NCI-H226 (cell line): ENCODE measurements around the gene OR2G6.
"Not testable (repeated sequence)": the region's sequence is repeated elsewhere in the genome, so short reads cannot be mapped to it uniquely, and the experiment has no call there.

Experiments used
- DNase-seq: peaks from one replicate; pipeline ENCODE4 v3.0.0-alpha.2; 2015

OR2G6 gene

DNA sequence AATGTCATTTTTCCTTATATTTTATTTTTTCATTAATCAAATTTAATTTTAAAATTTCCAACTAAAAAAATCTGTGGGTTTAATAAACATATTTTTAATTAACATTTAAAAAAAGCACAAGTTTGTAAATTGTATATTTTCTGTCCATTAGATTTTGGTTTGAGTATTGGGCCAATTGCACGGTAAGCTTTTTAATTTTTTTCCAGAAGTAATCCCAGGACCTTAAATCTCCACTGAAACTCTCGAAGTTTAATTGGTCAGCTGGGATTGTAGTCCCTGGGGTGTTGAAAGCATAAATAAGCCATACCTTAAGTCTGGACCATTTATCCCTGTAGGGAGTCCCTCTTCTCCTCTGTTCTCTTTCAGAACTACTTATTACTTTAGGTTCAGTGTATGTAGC, at the start of gene OR2G6:
Gene OR2G6, plus strand, starts transcription at position 301 of the 400 bp plus-strand sequence. CDS start 13,574 bp downstream, outside the sequence.
- not testable (repeated sequence) for DNase-seq

DNA sequence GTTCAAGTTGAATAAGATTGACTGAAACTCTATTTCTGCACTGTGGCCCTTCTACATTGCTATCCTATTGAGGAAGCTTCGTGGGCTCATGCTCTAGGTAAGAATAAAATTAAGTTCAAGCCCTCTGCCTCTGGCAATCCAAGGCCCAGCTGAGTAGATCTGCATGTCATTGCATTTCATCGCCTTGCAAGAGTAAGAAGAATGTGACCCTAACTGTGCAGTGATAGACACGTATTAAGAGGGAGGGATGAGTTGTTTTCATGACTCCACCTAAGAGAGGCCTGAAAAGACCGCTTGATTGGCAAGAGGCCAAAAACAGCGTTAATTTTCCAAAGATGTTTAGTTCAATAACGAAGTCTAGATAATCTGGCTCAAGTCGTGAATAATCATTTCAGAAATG, 48.8 kb upstream of the OR2G6 start:
- DNase-seq, result not testable (repeated sequence)

DNA sequence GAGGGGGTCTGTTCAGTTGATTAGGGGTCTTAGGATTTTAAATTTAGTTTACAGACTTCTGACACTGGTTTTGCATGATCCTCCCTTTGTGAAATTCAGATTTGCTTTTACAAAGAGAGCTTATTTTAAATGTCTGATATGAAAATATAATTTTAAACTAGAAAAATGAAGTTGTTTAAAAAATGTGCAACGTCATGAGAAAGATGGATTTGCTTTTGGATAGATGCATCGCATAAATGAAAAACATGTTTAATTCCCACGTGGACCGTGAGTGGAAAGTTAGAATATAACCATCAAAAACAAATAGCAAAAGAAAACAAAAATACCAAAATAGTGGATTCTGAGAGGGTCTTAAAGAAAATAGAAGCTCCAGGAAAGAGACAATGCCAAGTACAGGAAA, 36.7 kb upstream of the OR2G6 start:
- DNase-seq, result no peak

DNA sequence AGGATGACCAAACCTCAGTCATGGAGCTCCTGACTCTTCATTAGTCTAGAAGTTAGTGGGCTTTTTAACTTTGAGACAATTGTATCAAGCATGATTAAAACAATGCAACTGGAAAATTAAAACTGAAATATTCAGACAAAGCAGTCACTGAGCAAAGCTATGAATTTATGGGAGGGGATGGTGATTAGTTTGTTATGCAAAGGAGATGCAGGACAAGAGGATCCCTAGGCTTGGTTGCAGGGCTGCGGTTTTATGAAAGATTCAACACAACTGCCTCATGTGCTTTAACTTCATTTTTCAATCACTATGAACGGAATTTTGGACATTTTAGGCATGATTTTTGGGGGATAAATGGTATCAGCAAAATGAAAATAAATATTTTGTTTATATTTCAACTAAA, 35.8 kb upstream of the OR2G6 start:
- not testable (repeated sequence) for DNase-seq

DNA sequence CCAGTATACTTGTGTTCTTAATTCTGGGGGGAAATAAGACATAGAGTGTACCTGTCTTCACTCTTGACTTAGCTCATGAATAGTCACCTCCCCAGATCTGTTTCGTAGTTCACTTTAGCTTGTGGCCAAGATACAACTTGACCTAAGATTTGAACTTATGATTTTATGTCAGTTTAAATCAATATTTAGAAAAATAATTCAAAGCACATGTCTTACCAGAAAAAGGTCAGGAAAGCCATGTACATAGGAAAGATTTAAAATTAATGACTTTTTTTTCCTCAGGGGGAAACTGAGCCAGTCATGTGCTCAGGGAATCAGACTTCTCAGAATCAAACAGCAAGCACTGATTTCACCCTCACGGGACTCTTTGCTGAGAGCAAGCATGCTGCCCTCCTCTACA, 34.8 kb upstream of the OR2G6 start, which contains the start of gene OR2T3:
Gene OR2T3, plus strand, starts transcription at position 301 of the 400 bp plus-strand sequence. Its CDS starts 0 bp downstream, at position 301.
- DNase-seq, result not testable (repeated sequence)

DNA sequence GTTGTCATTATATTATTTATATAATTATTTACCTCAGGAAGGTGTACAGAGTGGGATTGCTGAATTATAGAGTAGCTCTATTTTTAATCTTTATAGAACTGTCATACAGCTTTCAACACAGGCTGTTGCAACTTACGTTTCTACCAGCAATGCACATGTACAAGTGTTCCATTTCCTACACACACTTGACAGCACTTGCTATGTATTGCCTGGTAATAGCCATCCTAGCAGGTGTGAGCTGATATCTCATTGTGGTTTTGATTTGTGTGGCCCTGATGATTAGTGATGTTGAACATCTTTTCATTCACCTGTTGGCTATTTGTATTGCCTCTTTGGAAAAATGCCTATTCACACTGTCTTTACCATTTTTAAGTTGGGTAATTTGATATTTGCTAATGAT, 32.2 kb upstream of the OR2G6 start:
- DNase-seq, result not testable (repeated sequence)

DNA sequence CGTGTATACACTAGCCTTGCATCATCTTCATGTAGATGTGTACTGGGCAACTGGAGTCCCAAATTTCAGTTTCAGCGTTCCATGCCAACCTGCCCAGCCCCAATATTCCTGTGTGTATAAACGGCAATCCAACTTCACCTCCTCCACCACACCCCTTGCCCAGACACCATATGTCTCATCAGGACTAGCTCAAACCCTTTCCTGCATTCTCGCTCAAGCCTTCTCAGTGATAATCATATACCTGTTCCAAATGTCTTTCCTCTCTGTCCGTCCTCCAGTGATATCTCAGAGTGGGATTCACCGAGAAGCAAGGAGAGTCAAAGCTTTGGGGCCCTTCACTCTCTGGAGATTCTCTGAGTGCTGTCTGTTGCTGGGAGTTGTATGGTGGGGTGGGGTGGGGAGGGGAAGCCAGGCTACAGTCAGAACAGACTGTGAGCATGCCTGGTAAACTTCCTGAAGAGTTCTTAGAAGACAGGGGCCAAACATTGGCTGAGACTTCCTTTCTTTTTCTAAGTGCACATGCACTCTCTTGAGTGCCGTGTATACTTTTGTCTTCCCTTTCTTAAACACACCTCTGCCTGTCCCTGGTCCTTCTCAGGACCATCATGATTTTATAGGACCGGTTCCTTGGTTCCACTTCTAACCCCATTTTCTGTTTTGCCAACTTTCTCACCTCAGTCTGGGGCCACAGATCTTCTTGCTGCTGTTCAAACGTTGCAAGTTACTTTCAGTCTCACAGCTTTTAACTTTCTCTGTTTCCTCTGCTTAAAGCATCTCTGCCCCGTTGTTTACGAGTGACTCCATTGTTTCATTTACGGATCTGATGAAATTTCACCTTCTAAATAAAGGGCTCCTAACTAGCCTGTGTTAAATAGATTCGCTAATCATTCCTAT, 25.9 kb upstream of the OR2G6 start:
- DNase-seq, result not testable (repeated sequence)

DNA sequence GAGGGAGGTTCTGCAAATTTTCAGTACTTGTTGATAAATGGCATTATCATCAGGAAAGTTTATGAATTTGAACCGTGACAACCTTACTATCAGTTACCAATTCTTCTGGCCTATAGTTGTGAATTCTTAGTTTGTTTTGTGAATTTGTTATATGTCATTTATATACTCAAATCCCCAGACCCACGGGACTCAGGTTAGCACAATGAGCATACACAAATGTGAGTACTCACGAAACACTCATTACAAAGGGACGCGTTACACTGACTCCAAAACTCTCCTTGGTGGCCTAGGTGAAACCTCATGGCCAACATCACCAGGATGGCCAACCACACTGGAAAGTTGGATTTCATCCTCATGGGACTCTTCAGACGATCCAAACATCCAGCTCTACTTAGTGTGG, 19.6 kb upstream of the OR2G6 start, which contains the start of gene OR2T5:
Gene OR2T5, plus strand, starts transcription at position 301 of the 400 bp plus-strand sequence. Its CDS starts 0 bp downstream, at position 301.
- DNase-seq, result not testable (repeated sequence)

DNA sequence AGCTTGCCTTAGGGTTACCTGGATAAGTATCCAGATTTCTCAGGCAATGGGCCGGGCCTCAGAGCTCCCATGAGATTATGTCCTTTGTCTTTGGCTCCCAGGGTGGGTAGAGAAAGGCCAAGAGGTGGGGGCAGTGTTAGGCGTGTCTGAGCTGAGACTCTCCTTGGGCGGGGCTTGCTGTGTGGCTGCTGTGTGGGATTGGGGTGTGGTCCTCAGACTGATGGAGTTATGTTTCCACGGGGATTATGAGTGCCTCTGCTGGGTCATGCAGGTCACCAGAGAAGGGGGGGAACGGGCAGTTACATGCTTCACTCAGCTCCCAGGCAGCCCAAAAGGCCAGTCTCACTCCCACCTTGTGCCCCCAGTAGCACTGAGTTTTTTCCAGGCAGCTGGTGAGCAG, 11.2 kb upstream of the OR2G6 start:
- not testable (repeated sequence) for DNase-seq

DNA sequence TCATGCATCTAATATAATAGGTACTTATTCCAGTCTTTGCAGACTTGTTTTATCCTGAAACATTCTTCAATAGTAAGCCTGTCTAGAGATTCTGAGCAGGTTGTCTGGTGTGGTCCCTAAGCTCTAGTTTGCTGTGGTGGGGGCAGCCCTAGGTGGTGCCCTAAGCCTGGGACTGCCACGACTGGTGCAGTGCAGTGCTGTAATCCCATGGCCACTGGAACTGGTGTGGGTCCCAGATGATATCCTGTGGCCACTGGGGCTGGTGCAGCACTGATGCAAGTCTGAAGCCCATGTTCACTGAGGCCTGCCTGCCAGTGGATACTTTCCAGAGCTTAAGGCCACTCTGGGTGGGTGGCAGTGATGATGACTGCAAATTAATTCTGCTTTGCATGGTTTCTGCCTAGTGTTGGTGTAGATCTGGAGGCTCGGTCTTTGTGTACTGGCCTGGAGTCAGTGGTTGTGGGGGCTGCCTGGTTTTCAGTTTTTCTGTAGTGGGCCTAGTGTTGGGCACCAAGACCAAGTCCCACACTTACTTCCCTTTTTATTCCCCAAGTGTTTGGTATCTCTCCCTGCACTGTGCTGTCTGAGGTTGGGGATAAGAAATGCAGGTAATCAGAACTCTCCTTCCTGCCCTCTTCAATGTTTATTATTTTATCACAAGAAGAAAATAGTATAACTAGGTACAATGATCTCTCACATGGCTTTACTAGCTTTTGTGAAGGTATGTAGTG, 7.4 kb upstream of the OR2G6 start:
- not testable (repeated sequence) for DNase-seq

DNA sequence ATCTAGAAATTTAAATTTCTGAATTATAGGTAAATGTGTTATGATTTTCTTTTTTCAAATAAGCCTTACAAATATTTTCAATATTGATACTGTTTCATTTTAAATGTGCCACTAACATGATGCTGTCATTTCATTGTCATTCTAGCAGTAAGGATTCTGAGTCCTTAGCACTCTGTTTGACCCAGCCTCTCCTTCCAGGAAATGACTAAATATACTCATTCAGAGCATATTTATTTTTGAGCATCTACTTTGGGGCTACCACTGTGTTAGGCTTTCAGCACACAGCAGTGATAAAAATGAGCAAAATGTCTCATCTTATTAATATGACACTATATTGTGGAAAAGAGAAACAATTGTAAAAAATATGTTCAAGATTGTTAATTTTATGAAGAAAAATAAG, 2.3 kb downstream of the OR2G6 start:
- DNase-seq, result not testable (repeated sequence)

DNA sequence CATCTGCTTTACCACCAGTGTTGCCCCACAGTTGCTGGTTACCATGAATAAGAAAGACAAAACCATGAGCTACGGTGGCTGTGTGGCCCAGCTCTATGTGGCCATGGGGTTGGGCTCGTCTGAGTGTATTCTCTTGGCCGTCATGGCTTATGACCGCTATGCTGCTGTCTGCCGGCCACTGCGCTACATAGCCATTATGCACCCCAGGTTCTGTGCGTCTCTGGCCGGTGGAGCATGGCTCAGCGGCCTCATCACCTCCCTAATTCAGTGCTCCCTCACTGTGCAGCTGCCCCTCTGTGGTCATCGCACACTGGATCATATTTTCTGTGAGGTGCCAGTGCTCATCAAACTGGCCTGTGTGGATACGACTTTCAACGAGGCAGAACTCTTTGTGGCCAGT, 14.0 kb downstream of the OR2G6 start:
- no peak for DNase-seq

DNA sequence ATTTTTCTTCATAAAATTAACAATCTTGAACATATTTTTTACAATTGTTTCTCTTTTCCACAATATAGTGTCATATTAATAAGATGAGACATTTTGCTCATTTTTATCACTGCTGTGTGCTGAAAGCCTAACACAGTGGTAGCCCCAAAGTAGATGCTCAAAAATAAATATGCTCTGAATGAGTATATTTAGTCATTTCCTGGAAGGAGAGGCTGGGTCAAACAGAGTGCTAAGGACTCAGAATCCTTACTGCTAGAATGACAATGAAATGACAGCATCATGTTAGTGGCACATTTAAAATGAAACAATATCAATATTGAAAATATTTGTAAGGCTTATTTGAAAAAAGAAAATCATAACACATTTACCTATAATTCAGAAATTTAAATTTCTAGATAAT, 29.6 kb downstream of the OR2G6 start:
- DNase-seq, result not testable (repeated sequence)

DNA sequence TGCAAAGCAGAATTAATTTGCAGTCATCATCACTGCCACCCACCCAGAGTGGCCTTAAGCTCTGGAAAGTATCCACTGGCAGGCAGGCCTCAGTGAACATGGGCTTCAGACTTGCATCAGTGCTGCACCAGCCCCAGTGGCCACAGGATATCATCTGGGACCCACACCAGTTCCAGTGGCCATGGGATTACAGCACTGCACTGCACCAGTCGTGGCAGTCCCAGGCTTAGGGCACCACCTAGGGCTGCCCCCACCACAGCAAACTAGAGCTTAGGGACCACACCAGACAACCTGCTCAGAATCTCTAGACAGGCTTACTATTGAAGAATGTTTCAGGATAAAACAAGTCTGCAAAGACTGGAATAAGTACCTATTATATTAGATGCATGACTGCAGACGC, 39.5 kb downstream of the OR2G6 start:
- DNase-seq, result not testable (repeated sequence)

DNA sequence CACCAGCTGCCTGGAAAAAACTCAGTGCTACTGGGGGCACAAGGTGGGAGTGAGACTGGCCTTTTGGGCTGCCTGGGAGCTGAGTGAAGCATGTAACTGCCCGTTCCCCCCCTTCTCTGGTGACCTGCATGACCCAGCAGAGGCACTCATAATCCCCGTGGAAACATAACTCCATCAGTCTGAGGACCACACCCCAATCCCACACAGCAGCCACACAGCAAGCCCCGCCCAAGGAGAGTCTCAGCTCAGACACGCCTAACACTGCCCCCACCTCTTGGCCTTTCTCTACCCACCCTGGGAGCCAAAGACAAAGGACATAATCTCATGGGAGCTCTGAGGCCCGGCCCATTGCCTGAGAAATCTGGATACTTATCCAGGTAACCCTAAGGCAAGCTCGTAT, 43.2 kb downstream of the OR2G6 start:
- not testable (repeated sequence) for DNase-seq

DNA sequence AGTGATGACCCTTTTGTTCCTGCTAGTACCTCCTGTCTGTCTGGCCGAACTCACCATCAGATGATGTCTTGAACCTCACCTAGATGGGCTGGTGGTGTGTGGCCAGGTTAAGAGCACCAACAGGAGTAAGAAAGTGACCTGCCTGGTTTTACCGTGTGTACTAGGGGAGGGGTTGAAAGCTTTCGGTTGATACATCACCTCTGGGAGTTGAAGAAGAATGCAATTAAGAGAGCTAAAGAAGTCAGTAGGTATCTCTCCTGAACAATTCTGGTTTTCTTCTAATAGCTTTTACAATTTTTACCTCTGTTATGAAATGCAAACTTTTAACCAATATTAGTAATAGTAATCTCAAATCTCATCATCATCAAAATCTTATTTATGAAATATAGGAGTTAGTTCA, 54.8 kb downstream of the OR2G6 start, which contains the start of gene OR2T29:
Gene OR2T29, minus strand, starts transcription at position 101 of the 400 bp plus-strand sequence. CDS start 3,281 bp downstream, outside the sequence.
- DNase-seq, result not testable (repeated sequence)

DNA sequence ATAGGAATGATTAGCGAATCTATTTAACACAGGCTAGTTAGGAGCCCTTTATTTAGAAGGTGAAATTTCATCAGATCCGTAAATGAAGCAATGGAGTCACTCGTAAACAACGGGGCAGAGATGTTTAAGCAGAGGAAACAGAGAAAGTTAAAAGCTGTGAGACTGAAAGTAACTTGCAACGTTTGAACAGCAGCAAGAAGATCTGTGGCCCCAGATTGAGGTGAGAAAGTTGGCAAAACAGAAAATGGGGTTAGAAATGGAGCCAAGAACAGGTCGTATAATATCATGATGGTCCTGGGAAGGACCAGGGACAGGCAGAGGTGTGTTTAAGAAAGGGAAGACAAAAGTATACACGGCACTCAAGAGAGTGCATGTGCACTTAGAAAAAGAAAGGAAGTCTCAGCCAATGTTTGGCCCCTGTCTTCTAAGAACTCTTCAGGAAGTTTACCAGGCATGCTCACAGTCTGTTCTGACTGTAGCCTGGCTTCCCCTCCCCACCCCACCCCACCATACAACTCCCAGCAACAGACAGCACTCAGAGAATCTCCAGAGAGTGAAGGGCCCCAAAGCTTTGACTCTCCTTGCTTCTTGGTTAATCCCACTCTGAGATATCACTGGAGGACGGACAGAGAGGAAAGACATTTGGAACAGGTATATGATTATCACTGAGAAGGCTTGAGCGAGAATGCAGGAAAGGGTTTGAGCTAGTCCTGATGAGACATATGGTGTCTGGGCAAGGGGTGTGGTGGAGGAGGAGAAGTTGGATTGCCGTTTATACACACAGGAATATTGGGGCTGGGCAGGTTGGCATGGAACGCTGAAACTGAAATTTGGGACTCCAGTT, 57.9 kb downstream of the OR2G6 start:
- DNase-seq, result not testable (repeated sequence)

DNA sequence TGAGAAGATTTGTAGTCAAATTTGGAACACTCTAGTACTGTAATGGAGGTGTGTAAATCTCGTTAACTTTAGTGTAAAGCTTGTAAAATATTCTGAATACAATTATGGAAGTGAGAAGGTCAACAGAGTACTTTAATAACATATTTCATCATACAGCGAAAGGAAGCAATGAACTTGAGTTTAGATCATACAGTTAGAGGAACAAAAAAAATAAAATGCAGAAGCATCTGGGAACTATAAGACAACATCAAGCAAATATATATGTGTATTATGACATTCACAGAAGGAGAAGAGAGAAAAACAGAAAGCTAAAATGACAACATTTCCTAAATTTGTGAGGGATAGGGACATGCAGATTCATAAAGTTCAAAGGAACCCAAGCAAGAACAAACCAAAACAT, 61.2 kb downstream of the OR2G6 start:
- DNase-seq, result not testable (repeated sequence)

DNA sequence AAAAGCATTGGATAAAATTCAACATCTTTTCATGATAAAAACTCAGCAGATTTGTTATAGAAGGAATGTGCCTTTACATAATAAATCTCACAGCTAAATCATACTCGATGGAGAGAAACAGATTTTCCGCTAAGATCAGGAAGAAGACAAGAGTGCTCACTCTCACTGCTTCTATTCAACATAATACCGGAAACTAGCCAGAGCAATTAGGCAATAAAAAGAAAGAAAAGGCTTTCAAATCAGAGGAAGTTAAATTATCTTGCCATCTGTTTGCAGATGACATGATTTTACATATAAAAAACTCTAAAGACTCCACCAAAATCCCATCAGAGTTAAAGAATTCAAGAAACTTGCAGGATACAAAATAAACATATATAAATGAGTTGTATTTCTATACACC, 62.9 kb downstream of the OR2G6 start:
- not testable (repeated sequence) for DNase-seq

DNA sequence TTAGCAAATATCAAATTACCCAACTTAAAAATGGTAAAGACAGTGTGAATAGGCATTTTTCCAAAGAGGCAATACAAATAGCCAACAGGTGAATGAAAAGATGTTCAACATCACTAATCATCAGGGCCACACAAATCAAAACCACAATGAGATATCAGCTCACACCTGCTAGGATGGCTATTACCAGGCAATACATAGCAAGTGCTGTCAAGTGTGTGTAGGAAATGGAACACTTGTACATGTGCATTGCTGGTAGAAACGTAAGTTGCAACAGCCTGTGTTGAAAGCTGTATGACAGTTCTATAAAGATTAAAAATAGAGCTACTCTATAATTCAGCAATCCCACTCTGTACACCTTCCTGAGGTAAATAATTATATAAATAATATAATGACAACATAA, 64.2 kb downstream of the OR2G6 start:
- not testable (repeated sequence) for DNase-seq

DNA sequence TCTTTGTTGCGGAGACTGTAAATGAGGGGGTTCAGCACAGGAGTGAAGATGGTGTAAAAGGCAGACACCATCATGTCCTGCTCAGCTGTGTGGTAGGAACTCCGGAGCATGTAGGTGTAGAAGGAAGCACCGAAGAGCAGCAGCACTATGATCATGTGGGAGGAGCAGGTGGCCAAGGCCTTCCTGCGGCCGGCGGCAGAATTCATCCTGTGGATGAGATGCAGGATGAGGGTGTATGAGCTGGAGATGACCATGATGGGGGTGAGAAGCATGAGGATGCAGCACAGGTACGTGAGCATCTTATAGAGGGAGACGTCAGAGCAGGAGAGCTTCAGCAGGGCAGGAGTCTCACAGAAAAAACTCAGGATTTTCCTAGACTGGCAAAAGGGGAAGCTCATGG, 66.0 kb downstream of the OR2G6 start:
- not testable (repeated sequence) for DNase-seq

DNA sequence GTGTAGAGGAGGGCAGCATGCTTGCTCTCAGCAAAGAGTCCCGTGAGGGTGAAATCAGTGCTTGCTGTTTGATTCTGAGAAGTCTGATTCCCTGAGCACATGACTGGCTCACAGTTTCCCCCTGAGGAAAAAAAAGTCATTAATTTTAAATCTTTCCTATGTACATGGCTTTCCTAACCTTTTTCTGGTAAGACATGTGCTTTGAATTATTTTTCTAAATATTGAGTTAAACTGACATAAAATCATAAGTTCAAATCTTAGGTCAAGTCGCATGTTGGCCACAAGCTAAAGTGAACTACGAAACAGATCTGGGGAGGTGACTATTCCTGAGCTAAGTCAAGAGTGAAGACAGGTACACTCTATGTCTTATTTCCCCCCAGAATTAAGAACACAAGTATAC, 66.8 kb downstream of the OR2G6 start, which contains the start of gene OR2T34:
Gene OR2T34, minus strand, starts transcription at position 101 of the 400 bp plus-strand sequence. Its CDS starts 0 bp downstream, at position 101.
- not testable (repeated sequence) for DNase-seq
